HepG2 (cell line): ENCODE results near the gene ITCH. TPM values are rescaled to one million over a fixed set of nuclear protein-coding genes. Genes with fewer than 3 reads are reported as not detected.

Source experiments
- ARHGAP35 ChIP-seq: sonication (generic); formaldehyde crosslinking; IDR thresholded peaks from 2 replicates; pipeline ENCODE4 v1.9.0; 2022; ENCODE audit warnings: mild to moderate bottlenecking, inconsistent platforms, moderate library complexity, missing genetic modification reagents, borderline replicate concordance
- FOXJ3 ChIP-seq: sonication (generic); formaldehyde crosslinking; IDR thresholded peaks from 2 replicates; pipeline ENCODE4 v1.4.0; 2020; ENCODE audit warnings: missing genetic modification reagents, mild to moderate bottlenecking, borderline replicate concordance
- FOXK2 ChIP-seq: fragments of 450-650 bp; IDR thresholded peaks from 2 replicates; pipeline ENCODE4 v1.6.1; 2016
- MAFK ChIP-seq, 2 experiments: IDR thresholded peaks in 1 of 2; conservative IDR thresholded peaks in 1 of 2; 2 replicates each; pipeline ENCODE4 v1.6.1; 2011; ENCODE audit warnings: improper control_type of control experiment in 2 of 2, low read length in 2 of 2
- NFATC3 ChIP-seq: sonication (generic); formaldehyde crosslinking; IDR thresholded peaks from 2 replicates; pipeline ENCODE4 v1.5.1; 2020; ENCODE audit warnings: mild to moderate bottlenecking, missing genetic modification reagents
- NFIC ChIP-seq: IDR thresholded peaks from 2 replicates; pipeline ENCODE4 v1.6.1; 2012; ENCODE audit warnings: mild to moderate bottlenecking, low read length, inconsistent platforms
- NRL ChIP-seq: sonication (generic); formaldehyde crosslinking; IDR thresholded peaks from 2 replicates; pipeline ENCODE4 v1.5.0; 2020; ENCODE audit warnings: missing genetic modification reagents, mild to moderate bottlenecking, moderate library complexity, borderline replicate concordance
- PAX8 ChIP-seq: sonication (generic); formaldehyde crosslinking; IDR thresholded peaks from 2 replicates; pipeline ENCODE4 v1.8.0; 2022; ENCODE audit warnings: mild to moderate bottlenecking, missing genetic modification reagents, borderline replicate concordance
- PAXIP1 ChIP-seq: sonication (generic); formaldehyde crosslinking; conservative IDR thresholded peaks from 2 replicates; pipeline ENCODE4 v1.4.0; 2020; ENCODE audit warnings: mild to moderate bottlenecking, missing genetic modification reagents, moderate library complexity
- PTBP1 ChIP-seq: fragments of 200-400 bp; formaldehyde crosslinking; IDR thresholded peaks from 2 replicates; pipeline ENCODE4 v1.6.1; 2018; ENCODE audit warnings: low read length, low read depth; ENCODE audit not compliant: poor library complexity, severe bottlenecking
- REPIN1 ChIP-seq: sonication (generic); formaldehyde crosslinking; IDR thresholded peaks from 2 replicates; pipeline ENCODE4 v1.8.0; 2022; ENCODE audit warnings: missing genetic modification reagents, low read depth, mild to moderate bottlenecking, borderline replicate concordance
- TCF12 ChIP-seq, 2 experiments: fragments of 450-650 bp in 1 of 2; sonication (generic) in 1 of 2; formaldehyde crosslinking in 1 of 2; IDR thresholded peaks; 2 replicates each; pipeline versions ENCODE4 v1.6.1 to v1.8.0; 2017 to 2022; ENCODE audit warnings: antibody characterized with exemption in 1 of 2, mild to moderate bottlenecking in 1 of 2, missing genetic modification reagents in 1 of 2, moderate library complexity in 1 of 2
- TEAD3 ChIP-seq: optimal IDR thresholded peaks from 2 replicates; pipeline ENCODE3; 2016; ENCODE audit warnings: borderline replicate concordance
- YEATS4 ChIP-seq: sonication (generic); formaldehyde crosslinking; IDR thresholded peaks from 2 replicates; pipeline ENCODE4 v1.4.0; 2020; ENCODE audit warnings: missing genetic modification reagents, borderline replicate concordance
- ZBTB20 ChIP-seq: sonication (generic); formaldehyde crosslinking; IDR thresholded peaks from 2 replicates; pipeline ENCODE4 v1.8.1; 2023; ENCODE audit warnings: missing genetic modification reagents, low read depth, mild to moderate bottlenecking, borderline replicate concordance
- ZFP36L2 ChIP-seq: sonication (generic); formaldehyde crosslinking; IDR thresholded peaks from 2 replicates; pipeline ENCODE4 v1.4.0; 2020; ENCODE audit warnings: missing genetic modification reagents
- ZFP90 ChIP-seq: sonication (generic); formaldehyde crosslinking; IDR thresholded peaks from 2 replicates; pipeline ENCODE4 v1.8.0; 2022; ENCODE audit warnings: missing genetic modification reagents, mild to moderate bottlenecking, inconsistent platforms, borderline replicate concordance
- ZNF136 ChIP-seq: sonication (generic); formaldehyde crosslinking; IDR thresholded peaks from 2 replicates; pipeline ENCODE4 v1.8.1; 2022; ENCODE audit warnings: low read depth, mild to moderate bottlenecking, moderate library complexity, missing genetic modification reagents
- ZNF256 ChIP-seq: sonication (generic); formaldehyde crosslinking; conservative IDR thresholded peaks from 2 replicates; pipeline ENCODE4 v1.4.0; 2020; ENCODE audit warnings: missing genetic modification reagents
- ZNF432 ChIP-seq: sonication (generic); formaldehyde crosslinking; IDR thresholded peaks from 2 replicates; pipeline ENCODE4 v1.5.0; 2020; ENCODE audit warnings: missing genetic modification reagents, mild to moderate bottlenecking, borderline replicate concordance
- ZNF513 ChIP-seq: sonication (generic); formaldehyde crosslinking; conservative IDR thresholded peaks from 2 replicates; pipeline ENCODE4 v1.5.0; 2020; ENCODE audit warnings: missing genetic modification reagents
- ZNF749 ChIP-seq: sonication (generic); formaldehyde crosslinking; IDR thresholded peaks from 2 replicates; pipeline ENCODE4 v1.8.0; 2022; ENCODE audit warnings: mild to moderate bottlenecking, missing genetic modification reagents, moderate library complexity, borderline replicate concordance
- ZNF781 ChIP-seq: sonication (generic); formaldehyde crosslinking; IDR thresholded peaks from 2 replicates; pipeline ENCODE4 v1.5.1; 2020; ENCODE audit warnings: borderline replicate concordance, mild to moderate bottlenecking, missing genetic modification reagents; ENCODE audit errors: not compliant biosample characterization
- polyA plus RNA-seq, 8 experiments: library from polyadenylated mRNA; depleted of rRNA in 3 of 8; stranded (reverse) in 7 of 8; unstranded in 1 of 8; fragments of >200 nt; fragmentation: Illumina TruSeq in 4 of 8; extraction: Trizol in 4 of 8; gene quantifications; 2 replicates each; pipeline versions ENCODE4 v1.2.1 to v1.2.3, GENCODE V29; 2011 to 2016; ENCODE audit warnings: low read depth in 4 of 8, missing spikeins in 1 of 8, mixed read lengths in 1 of 8; ENCODE audit not compliant: insufficient read depth in 1 of 8
- total RNA-seq, 5 experiments: library from RNA; depleted of rRNA; stranded (reverse); fragments of >200 nt; fragmentation: Illumina TruSeq; extraction: Trizol; gene quantifications; 2 replicates each; pipeline ENCODE4 v1.2.3, GENCODE V29; 2016; ENCODE audit warnings: low read depth in 1 of 5

Gene ITCH
- total and polyA plus RNA-seq, 2 of the 13 experiments (the other 11 are each of a cell fraction or from before 2014, with no cell fraction given), result 20.5 to 112 TPM

- TF ChIP-seq ZNF749 (peak; percentile 41; the same call in 1 of the 2 replicates), NFIC (no peak), REPIN1 (peak; percentile 81), YEATS4 (CRISPR knock-in tag) (peak; percentile 98), FOXJ3 (CRISPR knock-in tag) (0 out of 2 replicates have a peak, but pooled peaks have one; percentile 59), MAFK (conservative IDR thresholded peaks at IDR 0.05 in 1 of 2, IDR thresholded peaks at IDR 0.05 in 1 of 2; ENCODE audit: low read length in 2 of 2) (no peak), ZNF432 (CRISPR knock-in tag) (no peak), ZNF256 (CRISPR knock-in tag) (no peak), TEAD3 (peak; percentile 71), PAX8 (CRISPR knock-in tag) (no peak), PTBP1 (peak; percentile 95), ZFP36L2 (CRISPR knock-in tag) (peak; percentile 33), NRL (CRISPR knock-in tag) (no peak; the same call in 1 of the 2 replicates), ZFP90 (CRISPR knock-in tag) (peak; percentile 75), TCF12 (IDR thresholded peaks at IDR 0.05) (no peak), TCF12 (CRISPR knock-in tag; IDR thresholded peaks at IDR 0.05) (no peak; the same call in 1 of the 2 replicates), ZNF136 (CRISPR knock-in tag) (no peak), ARHGAP35 (CRISPR knock-in tag) (peak; percentile 98), FOXK2 (no peak), ZNF781 (CRISPR knock-in tag) (peak; percentile 96), NFATC3 (CRISPR knock-in tag) (peak; percentile 46; the same call in 1 of the 2 replicates), PAXIP1 (CRISPR knock-in tag) (peak; percentile 61), ZNF513 (peak; percentile 22; the same call in 1 of the 2 replicates), ZBTB20 (CRISPR knock-in tag) (peak; percentile 90; the same call in 1 of the 2 replicates)
Observed at GRCh38 chr20:34516247-34517113, 153.4 kb downstream of the ITCH start, which contains the start of gene DYNLRB1 (continued).
